ENCODE results near the gene PDLIM5.

DNA sequence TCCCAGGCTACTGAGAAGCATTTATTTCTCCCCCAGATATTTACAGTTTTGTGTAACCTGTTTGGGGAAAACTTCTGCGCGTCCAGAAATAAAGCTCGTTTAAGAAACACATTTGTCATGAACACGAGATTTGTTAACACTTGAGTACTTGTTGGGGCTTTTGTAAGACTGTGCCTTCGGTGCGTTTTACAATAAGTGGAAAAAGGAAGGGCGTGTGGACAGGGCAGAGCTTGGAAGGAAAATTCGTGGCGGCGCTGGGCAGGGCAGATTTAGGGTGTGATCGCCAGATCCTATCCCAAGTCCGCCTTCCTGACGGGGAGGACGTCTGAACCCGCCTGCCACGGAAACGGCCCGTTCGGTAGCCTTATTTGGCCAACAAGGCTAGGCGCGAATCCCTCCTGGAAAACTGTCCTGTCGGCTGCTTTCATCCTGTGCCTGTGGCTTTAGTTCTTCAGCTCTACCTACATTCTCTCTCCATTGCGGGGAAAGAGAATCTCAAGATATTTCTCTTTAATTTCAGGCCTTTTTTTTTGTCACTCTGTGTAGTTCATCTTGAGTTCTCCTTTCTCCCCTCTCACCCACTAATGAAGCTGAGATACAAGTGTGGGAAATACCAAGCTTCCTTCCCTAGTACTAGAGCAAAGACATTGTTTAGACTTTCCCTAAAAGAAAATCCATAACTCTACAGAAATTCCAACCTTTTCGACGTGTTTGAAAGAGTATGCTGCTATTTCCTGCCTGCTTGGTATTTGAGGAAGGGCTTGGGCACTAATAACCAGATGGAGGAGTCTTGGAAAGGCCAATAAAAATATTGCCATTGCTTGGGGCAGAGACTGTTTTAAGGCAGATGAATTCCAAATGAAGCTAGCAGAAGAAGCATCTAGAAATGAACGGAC lies 982 bp downstream of the PDLIM5 start:
- TF ChIP-seq EZH2 (IDR thresholded peaks at IDR 0.05; ENCODE audit: low read depth, low read length, severe bottlenecking): no peak
- TF ChIP-seq CTCF (IDR thresholded peaks at IDR 0.05; ENCODE audit: control extremely low read depth in 1 of 3, insufficient read depth in 1 of 3, low read depth in 1 of 3, low read length in 3 of 3): no peak
- TF ChIP-seq YY1 (IDR thresholded peaks at IDR 0.05; ENCODE audit: low read depth, low read length): no peak
- peak in 1 of 2 experiments; percentile 72; a peak in 2 of 3 replicates for TF ChIP-seq POLR2A (IDR thresholded peaks at IDR 0.05; ENCODE audit: control extremely low read depth in 1 of 2, low read depth in 2 of 2, low read length in 2 of 2)
- TF ChIP-seq PHF8 (conservative IDR thresholded peaks at IDR 0.05; ENCODE audit: low read depth, low read length): no peak
- peak; percentile 96 for TF ChIP-seq SRF (IDR thresholded peaks at IDR 0.05; ENCODE audit: low read depth, low read length)
- TF ChIP-seq TAF1 (IDR thresholded peaks at IDR 0.05; ENCODE audit: low read depth, low read length): no peak
- TF ChIP-seq KDM1A (IDR thresholded peaks at IDR 0.05; ENCODE audit: borderline replicate concordance, low read length): no peak
- TF ChIP-seq BRCA1 (IDR thresholded peaks at IDR 0.05; ENCODE audit: low read depth, low read length): no peak
- no peak for TF ChIP-seq CREB1 (IDR thresholded peaks at IDR 0.05)
- no peak for TF ChIP-seq SIN3A (conservative IDR thresholded peaks at IDR 0.05 in 1 of 2, IDR thresholded peaks at IDR 0.05 in 1 of 2; ENCODE audit: low read depth in 1 of 2, low read length in 2 of 2)
- no peak for TF ChIP-seq USF2 (IDR thresholded peaks at IDR 0.05; ENCODE audit: low read length)
- TF ChIP-seq POLR2AphosphoS5 (IDR thresholded peaks at IDR 0.05; ENCODE audit: low read depth, low read length): peak; percentile 60; the same call in 1 of the 2 replicates
- no peak for TF ChIP-seq BACH1 (IDR thresholded peaks at IDR 0.05; ENCODE audit: low read length)

Measured in H1 (cell line).